ENCODE results near the gene ACTL6A.
"Not testable (repeated sequence)": the region's sequence is repeated elsewhere in the genome, so short reads cannot be mapped to it uniquely, and the experiment has no call there.

The ACTL6A gene

DNA sequence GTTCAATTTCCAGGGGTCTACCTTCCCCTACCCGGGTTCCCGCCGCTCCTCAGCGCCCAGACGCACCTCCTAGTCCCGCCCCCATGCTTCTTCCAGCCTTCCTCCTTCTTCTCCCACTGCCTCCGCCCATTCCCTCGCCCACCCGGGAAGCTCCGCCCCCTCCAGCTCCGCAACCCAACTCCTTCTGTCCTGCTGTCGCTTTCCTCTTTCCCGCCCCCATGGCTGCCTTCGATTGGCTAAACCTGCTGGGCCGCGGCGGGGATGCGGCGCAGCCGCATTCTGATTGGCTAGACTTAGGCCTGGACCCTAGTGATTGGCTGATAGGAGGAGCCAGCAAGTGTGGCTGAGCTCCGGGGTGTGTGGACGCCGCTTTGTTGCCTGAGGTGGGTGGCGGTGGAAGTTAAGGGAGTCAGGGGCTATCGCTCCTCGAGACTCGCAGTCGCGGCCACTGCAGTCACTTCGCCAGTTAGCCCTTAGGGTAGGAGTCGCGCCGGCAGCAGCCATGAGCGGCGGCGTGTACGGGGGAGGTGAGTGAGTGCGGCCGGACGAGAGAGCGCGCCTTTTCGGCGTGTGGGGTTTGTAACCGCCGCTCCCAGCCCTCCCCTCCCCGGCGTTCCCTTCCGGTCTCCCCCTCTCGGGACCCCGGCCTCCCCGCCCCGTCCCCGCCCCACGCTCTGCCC lies at the start of gene ACTL6A:
ACTL6A (plus strand) TSS at position 336 of the 680 bp plus-strand sequence; CDS start at position 503, 167 bp downstream.
- peak; percentile 99 for DNase-seq (ENCODE audit: low spot score)

DNA sequence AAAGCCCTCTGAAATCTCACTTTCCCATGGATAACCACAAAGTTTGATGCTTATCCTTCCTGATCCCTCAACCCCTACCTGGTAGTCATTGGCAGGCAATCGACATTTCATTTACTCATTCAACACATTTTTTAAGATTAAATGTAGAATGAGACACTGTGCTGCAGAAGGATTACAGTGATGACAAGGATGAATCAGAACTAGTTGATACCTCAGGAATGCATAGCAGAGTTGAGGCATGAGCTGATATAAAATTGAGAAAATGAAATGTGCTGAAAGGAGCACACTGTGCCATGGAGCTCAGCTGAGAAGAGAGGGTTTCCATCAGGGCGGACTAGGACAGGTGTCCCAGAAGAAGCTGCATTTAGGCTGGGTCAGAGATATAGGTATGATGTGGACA lies 48.9 kb upstream of the ACTL6A start:
- DNase-seq (ENCODE audit: low spot score): no peak

DNA sequence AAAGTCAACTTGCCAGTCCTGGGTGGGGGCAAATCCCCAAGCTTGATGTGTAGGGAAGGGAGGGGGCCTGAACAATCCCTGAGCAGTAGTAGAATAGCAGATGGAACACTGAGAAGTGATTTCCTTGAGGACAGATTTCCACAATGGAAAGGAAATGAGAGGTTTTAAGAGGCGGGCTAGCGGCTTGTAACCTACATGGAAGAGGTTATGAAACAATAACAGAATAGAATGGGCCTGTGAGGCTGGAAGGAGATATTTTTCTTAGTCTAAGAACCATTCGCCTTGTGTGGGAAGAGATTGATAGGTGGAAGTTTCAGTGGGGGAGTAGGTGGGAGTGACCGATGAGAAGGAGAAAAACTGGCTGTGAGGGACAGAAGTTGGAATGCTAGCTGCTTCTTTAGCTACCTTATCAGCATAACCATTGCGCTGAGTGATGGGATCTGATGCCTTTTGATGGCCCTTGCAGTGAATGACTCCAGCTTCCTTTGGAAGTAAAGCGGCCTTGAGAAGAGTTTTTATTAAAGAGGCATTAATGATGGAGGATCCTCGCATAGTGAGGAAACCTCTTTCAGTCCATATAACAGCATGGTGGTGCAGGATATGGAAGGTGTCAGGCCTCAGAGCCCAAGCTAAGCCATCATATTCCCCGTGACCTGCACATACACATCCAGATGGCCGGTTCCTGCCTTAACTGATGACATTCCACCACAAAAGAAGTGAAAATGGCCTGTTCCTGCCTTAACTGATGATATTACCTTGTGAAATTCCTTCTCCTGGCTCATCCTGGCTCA lies 46.1 kb upstream of the ACTL6A start:
- DNase-seq (ENCODE audit: low spot score): not testable (repeated sequence)

DNA sequence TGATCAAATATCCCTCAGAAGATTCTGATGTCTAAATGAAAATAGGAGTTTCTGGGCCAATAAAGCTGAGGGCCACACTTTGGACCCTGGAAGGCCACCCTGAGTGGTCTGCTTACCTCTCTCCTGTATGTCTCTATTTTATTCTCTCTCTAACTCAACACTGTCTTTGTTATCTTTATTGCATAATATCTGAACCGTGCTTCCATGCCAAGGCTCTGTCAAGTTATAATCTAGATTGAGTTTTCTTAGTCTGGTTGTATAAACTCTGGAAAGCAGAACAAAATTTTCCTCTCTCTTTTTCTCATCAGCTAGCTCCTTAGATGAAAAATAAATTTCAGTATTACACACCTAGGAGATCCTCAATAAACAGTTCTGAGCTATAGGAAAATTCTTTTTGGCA lies 36.2 kb upstream of the ACTL6A start:
- DNase-seq (ENCODE audit: low spot score): no peak

DNA sequence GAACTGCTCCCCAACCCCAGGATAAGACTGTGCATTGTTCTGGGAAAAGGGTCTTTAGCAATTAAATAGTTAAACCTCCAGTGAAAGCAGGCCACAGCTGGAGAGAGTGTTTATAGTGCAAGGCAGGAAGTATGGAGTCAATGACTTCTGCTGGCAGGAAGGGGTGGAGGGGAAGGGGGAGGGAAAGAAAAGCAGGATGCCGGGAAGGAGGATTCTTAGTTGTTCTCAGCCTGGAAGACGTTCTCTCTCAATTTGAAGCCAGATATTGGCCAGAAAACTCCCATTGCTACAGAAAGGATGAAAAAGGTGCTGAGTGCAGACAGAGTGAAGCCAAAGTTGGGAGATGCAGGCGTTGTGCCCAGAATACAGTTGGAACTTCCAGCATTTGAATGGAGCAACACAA lies 35.7 kb upstream of the ACTL6A start:
- peak; percentile 20 for DNase-seq (ENCODE audit: low spot score)

DNA sequence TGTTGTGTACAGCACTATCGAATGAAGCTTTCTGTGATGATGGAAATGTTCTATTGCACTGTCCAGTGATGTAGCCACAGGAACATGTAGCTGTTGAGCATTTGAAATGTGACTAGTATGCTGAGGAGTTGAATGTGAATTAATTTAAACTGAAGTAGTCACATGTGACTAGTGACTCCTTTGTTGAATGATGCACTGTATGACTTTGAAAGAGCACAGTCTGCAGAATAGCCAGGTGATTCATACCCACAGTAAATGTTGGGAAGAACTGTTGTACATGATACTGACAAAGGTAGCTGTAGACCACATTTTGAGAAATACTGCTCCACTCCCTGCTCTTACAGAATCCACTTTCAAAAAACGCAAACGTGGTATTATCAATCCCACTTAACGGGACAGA lies 34.0 kb upstream of the ACTL6A start:
- no peak for DNase-seq (ENCODE audit: low spot score)

DNA sequence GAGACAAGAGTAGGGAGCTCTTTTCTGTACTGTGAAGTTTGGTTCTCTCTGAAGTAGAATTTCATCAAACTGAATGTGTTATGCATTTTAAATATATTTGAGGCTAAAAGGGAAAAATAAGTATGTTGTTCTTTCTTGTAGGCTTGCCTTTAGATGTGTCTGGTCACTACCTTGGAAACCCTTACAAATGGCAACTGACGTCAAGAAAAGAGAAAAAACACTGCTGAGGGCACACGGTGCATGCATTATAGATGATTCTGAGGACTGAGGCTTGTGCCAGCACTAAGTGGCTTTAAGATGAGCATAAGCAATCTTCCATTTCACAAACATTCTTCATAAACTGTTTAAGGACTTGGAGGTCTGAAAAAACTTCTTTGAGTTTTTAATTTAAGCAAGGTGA lies 31.1 kb upstream of the ACTL6A start:
- DNase-seq (ENCODE audit: low spot score): no peak

DNA sequence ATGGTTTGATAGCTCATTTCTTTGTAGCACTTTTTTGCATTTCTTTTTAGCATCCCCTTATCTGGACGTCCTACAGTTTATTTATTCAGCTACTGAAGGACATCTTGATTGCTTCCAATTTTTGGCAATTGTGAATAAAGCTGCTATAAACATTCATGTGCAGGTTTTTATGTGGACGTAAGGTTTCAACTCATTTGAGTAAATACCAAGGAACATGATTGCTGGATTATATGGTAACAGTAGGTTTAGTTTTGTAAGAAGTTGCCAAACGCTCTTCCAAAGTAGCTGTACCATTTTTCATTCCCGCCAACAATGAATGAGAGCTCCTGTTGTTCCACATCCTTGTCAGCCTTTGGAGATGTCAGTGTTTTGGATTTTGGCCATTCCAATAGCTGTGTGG lies 29.5 kb upstream of the ACTL6A start:
- DNase-seq (ENCODE audit: low spot score): no peak

DNA sequence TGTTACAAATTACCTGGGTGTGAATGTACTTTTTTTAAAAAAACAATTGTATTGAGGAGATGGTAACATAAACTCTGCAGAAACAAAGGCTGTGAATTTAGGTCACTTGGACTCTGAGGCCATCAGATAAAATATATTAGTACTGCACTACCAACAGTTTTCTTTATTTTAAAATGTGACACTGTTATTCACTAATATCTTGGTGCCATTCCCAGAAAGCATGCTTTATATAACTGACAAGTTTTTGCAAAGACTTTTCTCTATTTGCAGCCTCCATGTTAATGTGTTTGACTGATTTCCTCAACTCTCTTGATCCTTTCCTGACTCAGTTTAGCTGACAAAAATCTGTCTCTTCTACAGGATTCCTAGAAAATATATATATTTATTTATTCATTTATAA lies 26.5 kb upstream of the ACTL6A start:
- no peak for DNase-seq (ENCODE audit: low spot score)

DNA sequence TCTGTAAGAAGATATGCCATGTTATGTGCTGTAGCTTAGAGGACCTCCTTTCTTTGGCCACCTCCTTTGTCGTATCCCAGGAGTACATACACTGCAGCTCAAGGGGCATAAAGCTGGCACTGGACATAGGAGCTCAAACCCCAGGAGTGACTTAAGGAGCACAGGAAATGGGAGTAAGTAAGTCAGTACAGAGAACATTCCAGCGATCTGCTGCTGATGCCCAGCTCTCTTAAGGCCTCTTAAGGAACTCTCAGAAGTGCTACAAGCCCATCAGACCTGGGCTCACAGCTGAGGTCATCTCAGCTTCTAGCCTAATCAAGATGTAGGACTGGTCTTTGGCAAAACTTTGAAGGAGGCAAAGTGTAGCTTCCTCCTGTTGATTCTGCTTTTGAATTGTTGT lies 21.6 kb upstream of the ACTL6A start:
- DNase-seq (ENCODE audit: low spot score): no peak

DNA sequence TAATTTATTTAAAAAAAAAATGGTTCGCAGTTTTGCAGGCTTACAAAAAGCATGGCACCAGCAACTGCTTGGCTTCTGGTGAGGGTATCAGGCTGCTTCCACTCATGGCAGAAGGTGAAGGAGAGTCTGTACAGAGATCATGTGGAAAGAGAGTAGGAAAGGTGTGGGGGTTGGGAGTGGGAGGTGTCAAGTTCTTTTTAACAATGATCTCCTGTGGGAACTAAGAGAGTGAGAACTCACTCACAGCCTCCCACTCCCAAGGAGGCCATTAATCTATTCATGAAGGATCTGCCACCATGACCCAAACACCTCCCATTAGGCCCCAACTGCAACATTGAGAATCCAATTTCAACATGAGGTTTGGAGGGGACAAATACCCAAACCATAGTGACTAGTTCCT lies 21.1 kb upstream of the ACTL6A start:
- no peak for DNase-seq (ENCODE audit: low spot score)

DNA sequence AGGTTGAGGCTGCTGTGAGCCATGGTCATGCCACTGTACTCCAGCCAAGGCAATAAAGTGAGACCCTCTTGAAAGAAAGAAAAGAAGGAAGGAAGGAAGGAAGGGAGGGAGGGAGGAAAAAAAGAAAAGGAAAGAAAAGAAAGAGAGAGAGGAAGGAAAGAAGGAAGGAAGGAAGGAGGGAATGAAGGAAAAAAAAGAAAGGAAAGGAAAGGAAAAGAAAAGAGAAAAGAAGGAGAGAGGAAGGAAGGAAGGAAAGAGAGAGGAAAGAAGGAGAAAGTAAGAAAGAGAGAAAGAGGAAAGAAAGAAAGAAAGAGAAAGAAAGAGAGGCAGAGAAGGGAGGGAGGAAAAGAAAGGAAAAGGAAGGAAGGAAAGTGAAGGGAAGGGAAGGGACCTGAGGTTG lies 20.4 kb upstream of the ACTL6A start:
- DNase-seq (ENCODE audit: low spot score): no peak

DNA sequence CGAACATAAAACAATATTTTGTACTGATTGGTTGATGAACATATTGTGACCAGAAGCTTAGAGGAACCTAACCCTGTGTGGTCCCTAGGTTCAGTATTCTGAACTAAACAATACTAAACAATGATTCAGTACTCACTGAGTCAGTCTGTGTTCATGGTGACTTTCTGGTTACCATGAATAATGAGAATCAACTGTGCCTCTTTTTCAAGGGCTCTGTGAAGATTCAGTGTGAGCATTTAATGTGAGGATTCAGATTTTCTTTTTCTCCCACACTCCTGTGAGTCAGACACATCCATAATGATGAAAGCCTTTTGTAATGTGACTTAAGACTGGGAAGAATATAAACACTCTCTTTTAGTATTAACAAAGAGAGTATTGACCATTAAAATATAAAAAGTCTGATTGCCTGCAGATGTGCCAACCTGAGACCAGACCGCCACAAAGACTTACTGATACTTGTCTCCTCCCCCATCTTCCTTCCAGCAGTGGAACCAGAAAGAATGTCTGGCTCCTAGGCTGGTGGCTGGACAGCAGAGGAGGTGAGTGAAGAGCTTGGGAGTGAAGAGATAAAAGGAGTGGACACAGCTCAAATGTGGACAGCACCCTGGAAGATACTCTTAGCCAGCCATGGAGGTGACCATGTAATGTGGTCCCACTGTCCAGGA lies 17.6 kb upstream of the ACTL6A start:
- DNase-seq (ENCODE audit: low spot score): no peak

DNA sequence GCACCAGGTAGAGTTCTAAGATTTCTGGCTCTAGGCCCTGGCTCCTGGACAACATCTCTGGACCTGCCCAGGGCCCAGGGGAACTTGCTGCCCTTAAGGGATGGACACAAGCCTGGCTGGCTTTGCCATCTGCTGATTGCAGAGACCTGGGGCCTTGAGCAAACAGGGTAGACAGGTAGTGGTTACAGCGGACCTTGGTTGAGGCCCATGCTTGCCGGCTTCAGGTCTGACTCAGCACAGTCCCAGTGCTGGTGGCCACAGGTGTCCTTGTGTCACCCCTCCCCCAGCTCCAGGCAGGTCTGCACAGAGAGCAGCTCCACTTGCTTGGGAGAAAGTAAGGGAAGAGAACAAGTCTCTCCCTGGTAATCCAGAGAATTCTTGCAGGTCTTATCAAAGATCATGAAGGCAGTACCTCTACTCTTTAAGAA lies 15.9 kb upstream of the ACTL6A start:
- DNase-seq (ENCODE audit: low spot score): no peak

DNA sequence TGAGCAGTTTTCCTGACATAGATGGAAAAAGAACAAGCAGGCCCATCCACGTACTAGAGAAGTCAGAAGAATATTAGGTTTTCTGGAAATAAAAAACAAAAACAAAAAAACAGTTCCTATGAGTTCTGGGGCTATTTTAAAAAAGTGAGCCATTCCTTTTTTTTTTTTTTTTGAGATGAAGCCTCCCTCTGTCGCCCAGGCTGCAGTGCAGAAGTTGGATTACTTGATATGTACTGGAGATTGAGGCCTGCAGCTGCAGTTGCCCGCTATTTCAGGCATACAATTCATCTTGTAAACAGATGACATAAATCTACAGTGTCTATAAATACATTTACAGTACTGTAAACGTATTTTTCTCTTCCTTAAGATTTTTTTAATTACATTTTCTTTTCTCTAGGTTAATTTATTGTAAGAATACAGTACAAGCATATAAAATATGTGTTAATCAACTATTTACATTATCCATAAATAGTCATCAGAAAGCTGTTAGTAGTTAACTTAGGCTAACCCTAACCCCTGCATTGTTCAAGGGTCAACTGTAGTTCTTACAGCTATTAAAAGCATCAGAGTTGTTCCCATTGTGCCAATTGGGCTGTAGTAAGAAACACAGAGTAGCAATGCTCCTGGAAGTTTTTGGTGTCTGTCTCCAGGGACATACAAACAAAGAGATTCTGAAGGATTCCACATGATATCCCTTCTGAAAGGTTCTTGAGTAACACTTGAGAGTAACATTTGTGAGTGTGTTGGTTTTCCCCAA lies 11.2 kb upstream of the ACTL6A start:
- no peak for DNase-seq (ENCODE audit: low spot score)

DNA sequence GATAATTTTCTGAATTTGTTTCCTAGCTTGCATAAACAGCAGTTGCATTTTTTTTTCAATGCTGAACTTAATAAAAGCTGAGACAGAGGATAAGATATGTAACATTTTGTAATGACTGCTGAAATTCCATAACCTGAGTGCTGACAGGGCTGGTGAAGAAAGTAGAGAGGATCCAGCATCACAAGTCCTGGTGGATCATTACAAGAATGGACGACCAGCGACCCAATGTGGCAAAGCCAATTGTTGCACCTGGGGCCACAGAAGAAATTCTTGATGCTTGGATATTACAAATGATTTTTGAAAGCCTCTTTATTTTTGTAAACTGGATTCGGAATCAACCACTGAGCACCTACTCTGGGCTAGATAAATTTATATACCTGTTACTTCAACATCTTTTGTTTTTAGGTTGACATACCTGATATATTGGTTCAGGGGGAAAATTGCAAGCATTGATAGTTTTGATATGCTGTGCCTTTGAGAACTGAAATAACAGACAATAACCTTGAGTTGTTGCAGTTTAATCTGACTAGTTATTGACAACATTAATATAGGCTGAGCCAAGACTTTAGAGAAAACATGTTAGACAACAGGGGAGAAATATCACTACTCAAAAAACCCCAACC lies 3.9 kb upstream of the ACTL6A start:
- peak; percentile 58 for DNase-seq (ENCODE audit: low spot score)

DNA sequence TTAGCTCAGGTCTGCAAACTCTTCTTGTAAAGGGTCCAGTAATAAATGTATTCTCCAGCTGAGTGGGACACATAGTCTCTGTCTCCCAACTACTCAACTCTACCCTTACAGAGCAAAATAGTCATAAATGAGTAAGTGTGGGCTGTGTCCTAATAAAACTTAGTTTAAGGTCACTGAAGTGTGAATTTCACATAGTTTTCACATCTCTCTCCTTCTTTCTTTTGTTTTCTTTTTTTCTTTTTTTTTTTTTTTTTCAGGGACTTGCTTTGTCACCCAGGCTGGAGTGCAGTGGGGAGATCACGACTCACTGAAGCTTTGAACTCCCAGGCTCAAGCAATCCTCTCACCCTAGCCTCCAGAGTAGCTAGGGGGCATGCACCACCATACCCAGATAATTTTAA lies 1.9 kb upstream of the ACTL6A start:
- DNase-seq (ENCODE audit: low spot score): no peak

DNA sequence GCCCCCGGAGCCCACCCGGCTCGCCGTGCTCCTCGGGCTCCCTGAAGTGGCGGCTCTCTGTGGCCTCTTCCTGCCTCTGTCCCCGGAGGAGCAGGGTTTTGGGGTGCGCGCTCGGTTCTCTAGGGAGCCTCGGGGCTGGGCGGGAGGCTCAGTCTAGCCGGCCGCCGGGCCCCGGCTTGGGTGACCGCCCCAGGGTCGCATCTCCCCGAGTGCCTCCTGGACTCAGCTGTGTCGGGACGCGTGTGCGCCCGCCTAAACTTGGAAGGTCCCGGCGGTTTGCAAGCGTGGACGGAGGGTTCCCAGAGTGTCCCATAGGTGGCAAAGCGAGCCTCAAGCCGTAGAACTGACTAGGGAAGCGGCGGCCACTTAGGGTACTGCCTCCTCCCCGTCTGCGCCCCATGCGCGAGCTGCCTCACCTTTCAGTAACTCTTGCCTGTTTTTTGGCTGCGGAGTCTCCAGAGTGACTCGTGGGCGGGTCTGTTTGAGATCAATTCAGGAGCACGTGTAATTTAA lies 601 bp downstream of the ACTL6A start:
- peak; percentile 24 for DNase-seq (ENCODE audit: low spot score)

DNA sequence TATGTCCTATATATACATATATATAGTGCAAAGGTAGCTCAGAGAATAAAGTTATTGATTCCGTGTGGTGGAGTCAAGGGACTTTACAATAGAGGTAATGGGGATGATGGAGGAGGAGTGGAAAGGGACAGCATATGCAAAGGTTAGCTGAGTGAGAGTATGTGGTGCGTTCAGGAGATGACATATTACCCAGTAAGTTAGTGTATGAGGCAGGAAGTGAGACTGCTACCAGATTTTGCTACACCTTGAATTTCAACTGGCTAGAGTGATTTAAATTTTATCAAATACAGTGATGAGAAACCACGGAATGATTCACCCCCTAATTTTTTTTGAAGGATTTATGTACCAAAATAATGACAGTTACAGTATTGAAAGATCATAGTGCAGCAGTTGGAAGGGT lies 2.8 kb downstream of the ACTL6A start:
- no peak for DNase-seq (ENCODE audit: low spot score)

DNA sequence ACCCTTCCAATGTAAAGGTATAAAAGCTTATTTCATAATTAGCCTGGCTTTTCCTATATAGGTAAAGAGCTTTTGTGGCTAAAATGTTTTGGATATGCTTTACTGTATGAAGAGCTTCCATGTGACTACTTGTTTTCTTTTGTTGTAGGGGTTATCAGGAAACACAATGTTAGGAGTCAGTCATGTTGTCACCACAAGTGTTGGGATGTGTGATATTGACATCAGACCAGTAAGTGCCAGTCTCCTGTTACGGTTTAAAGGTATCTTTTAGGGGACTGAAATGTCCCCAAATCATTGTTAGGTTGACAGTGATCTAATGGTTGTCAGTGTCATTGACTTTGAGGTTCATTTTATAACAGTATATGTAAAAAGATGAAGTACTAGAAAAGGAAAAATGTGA lies 18.3 kb downstream of the ACTL6A start:
- DNase-seq (ENCODE audit: low spot score): no peak

DNA sequence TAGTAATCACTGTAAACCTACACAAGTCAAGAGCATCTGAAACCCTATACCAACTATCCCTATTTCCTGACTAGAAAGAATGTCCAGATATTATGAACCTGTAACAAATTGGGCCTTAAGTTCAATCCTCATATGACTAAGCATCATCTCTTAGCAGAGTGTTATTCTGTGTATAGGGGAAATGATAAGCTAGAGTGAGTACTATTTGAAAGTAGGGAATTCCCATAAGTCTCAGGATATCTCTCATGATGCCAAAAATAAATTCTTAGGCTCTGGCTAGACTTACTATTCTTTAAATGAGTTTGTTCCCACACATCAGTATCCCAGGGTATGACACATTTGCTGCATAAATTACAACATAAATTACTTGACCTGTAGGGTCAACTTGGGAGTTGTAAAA lies 26.4 kb downstream of the ACTL6A start:
- no peak for DNase-seq (ENCODE audit: low spot score)

DNA sequence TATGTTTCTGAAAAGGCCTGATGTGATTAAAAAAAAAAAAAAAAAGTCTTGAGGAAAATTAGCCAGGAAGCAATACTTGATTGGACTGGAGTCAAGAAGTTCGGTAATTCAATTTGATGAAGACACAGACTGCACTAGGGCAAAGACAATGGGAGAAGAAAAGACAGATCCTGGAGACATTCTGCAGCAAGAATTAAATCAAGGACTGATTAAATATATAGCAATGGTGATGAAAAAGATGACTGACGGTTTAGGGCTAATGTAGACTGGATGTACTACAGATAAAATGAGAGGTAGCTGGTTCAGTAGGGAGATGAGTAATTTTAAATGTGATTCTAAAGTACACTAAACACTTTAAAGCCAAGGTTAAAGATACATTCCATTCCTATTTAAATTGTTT lies 27.9 kb downstream of the ACTL6A start:
- DNase-seq (ENCODE audit: low spot score): no peak

All from globus pallidus (tissue), 1 donor.